K562 (cell line): ENCODE results near the gene ARL14EP. TPM values are rescaled to one million over a fixed set of nuclear protein-coding genes. Genes with fewer than 3 reads are reported as not detected.

Source experiments
- CEBPG ChIP-seq, 3 experiments: fragments of 200-800 bp in 1 of 3; sonication (Bioruptor generic) in 1 of 3; sonication (generic) in 1 of 3; formaldehyde crosslinking in 1 of 3; IDR thresholded peaks in 2 of 3; conservative IDR thresholded peaks in 1 of 3; 2 replicates each; pipeline versions ENCODE4 v1.6.1 to v1.8.0; 2016 to 2022; ENCODE audit warnings: missing compliant biosample characterization in 2 of 3, missing genetic modification characterization in 2 of 3, mild to moderate bottlenecking in 1 of 3, missing genetic modification reagents in 1 of 3
- MAFK ChIP-seq: IDR thresholded peaks from 2 replicates; pipeline ENCODE4 v1.6.1; 2011; ENCODE audit warnings: low read length, improper control_type of control experiment
- PHF8 ChIP-seq: fragments of 200-600 bp; sonication (generic); IDR thresholded peaks from 2 replicates; pipeline ENCODE4 v1.6.1; 2012; ENCODE audit warnings: mixed run types, mild to moderate bottlenecking, inconsistent platforms, low read length, moderate library complexity, borderline replicate concordance
- POLR2A ChIP-seq: fragments of 450-650 bp; conservative IDR thresholded peaks from 2 replicates; pipeline ENCODE4 v1.6.1; 2016
- RREB1 ChIP-seq: fragments of 250-450 bp; sonication (Bioruptor Pico); IDR thresholded peaks from 2 replicates; pipeline ENCODE4 v1.4.0; 2020
- SAP30 ChIP-seq: fragments of 200-600 bp; sonication (generic); IDR thresholded peaks from 2 replicates; pipeline ENCODE4 v1.6.1; 2012; ENCODE audit warnings: borderline replicate concordance, low read depth, mild to moderate bottlenecking, moderate library complexity, low read length, control low read depth, inconsistent platforms; ENCODE audit not compliant: insufficient read depth, poor library complexity, severe bottlenecking
- SLC30A9 ChIP-seq: fragments of 250-450 bp; sonication (Bioruptor Pico); IDR thresholded peaks from 2 replicates; pipeline ENCODE4 v1.8.0; 2022; ENCODE audit warnings: mild to moderate bottlenecking, moderate library complexity
- ZNF586 ChIP-seq: fragments of 450-650 bp; formaldehyde crosslinking; conservative IDR thresholded peaks from 2 replicates; pipeline ENCODE4 v1.4.0; 2020; ENCODE audit warnings: mild to moderate bottlenecking, moderate library complexity
- ZNF717 ChIP-seq: fragments of 250-450 bp; sonication (Bioruptor Pico); IDR thresholded peaks from 2 replicates; pipeline ENCODE4 v1.5.0; 2021
- ZNF766 ChIP-seq: fragments of 200-800 bp; sonication (Bioruptor generic); conservative IDR thresholded peaks from 2 replicates; pipeline ENCODE4 v1.6.1; 2016; ENCODE audit warnings: missing genetic modification characterization, missing compliant biosample characterization
- polyA plus RNA-seq, 8 experiments: library from polyadenylated mRNA; depleted of rRNA in 4 of 8; stranded (reverse) in 5 of 8; unstranded in 3 of 8; fragments of >200 nt; fragmentation: Nextera tagmentation in 2 of 8; fragmentation: Illumina TruSeq in 1 of 8; extraction: Ambion mirVana in 2 of 8; extraction: Trizol in 1 of 8; gene quantifications; 2 replicates each; pipeline versions ENCODE4 v1.2.1 to v1.2.3, GENCODE V29; 2011 to 2014; ENCODE audit warnings: inconsistent platforms in 1 of 8, missing spikeins in 1 of 8
- total RNA-seq, 7 experiments: library from RNA; depleted of rRNA in 6 of 7; stranded (reverse); fragments of >200 nt in 6 of 7; fragmentation: Illumina TruSeq in 2 of 7; extraction: Trizol in 2 of 7; gene quantifications; 2 replicates each; pipeline versions ENCODE4 v1.2.1 to v1.2.3, GENCODE V29; 2011 to 2021; ENCODE audit warnings: low replicate concordance in 1 of 7

Gene ARL14EP
- total and polyA plus RNA-seq, 9 of the 15 experiments (the other 6 are each of a cell fraction or from before 2014, with no cell fraction given): 11.4 to 42.7 (median 25.9) TPM

GRCh38 chr11:30312243-30312642 is 10.7 kb upstream of the ARL14EP start (continued):
- no peak for TF ChIP-seq ZNF586 (CRISPR knock-in tag)
- TF ChIP-seq SAP30: no peak
- TF ChIP-seq ZNF766: no peak
- TF ChIP-seq MAFK: no peak
- no peak for TF ChIP-seq CEBPG (CRISPR knock-in tag; IDR thresholded peaks at IDR 0.05)
- TF ChIP-seq CEBPG (tag; conservative IDR thresholded peaks at IDR 0.05 in 1 of 2, IDR thresholded peaks at IDR 0.05 in 1 of 2): no peak
- TF ChIP-seq SLC30A9 (CRISPR knock-in tag): no peak
- no peak for TF ChIP-seq POLR2A
- no peak for TF ChIP-seq PHF8
- no peak for TF ChIP-seq ZNF717
- TF ChIP-seq RREB1 (CRISPR knock-in tag): no peak
- TF ChIP-seq, all 486 proteins: peak for 0
